ENCODE measurements around the gene SELP. TPM values are rescaled to one million over a fixed set of nuclear protein-coding genes. Genes with fewer than 3 reads are reported as not detected.

SELP gene
- total RNA-seq, 4 donors from 2014 or later = 1.9 to 26.0 (median 8.0) TPM

DNA sequence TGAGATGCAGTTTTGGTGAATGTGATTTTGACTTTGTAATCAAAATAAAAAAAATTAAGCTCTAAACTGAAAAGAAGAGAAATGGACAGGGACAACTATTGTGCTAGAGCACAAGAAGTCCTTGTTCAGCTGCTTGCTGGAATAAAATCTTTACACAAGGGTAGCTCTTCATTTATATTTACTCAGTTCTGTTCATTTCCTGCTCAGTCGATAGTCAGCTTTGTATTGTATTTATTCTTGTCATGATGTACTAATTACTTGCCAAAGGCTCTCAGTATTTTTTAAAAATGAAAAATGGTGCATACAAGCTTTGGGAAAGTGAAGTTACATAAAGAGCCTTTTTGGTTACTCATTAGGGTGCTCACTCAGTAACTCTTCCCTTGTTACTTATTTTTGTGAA is 61.4 kb downstream of the SELP start:
- H3K9me3 ChIP-seq = peaks cover 0 to 2% (median 0%) of the 10 kb centered on the region in 3 donors
- no peaks in the 10 kb centered on the region for H3K27me3 ChIP-seq
- WGBS, 2 donors (ENCODE audit: low coverage in 1 of 2) = 36 to 53% methylated on average over 1 of the region's 1 CpG
- H3K27ac ChIP-seq = no peak overlapping the region
- H3K4me3 ChIP-seq = no peak overlapping the region
- H3K4me1 ChIP-seq = no peaks in the 10 kb centered on the region
- TF ChIP-seq, protein P1, sequence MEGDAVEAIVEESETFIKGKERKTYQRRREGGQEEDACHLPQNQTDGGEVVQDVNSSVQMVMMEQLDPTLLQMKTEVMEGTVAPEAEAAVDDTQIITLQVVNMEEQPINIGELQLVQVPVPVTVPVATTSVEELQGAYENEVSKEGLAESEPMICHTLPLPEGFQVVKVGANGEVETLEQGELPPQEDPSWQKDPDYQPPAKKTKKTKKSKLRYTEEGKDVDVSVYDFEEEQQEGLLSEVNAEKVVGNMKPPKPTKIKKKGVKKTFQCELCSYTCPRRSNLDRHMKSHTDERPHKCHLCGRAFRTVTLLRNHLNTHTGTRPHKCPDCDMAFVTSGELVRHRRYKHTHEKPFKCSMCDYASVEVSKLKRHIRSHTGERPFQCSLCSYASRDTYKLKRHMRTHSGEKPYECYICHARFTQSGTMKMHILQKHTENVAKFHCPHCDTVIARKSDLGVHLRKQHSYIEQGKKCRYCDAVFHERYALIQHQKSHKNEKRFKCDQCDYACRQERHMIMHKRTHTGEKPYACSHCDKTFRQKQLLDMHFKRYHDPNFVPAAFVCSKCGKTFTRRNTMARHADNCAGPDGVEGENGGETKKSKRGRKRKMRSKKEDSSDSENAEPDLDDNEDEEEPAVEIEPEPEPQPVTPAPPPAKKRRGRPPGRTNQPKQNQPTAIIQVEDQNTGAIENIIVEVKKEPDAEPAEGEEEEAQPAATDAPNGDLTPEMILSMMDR (IDR thresholded peaks at IDR 0.05) = no peak
- TF ChIP-seq POLR2AphosphoS5 (IDR thresholded peaks at IDR 0.05) = no peak
- no peak for TF ChIP-seq EP300 (IDR thresholded peaks at IDR 0.05)
- TF ChIP-seq POLR2A (IDR thresholded peaks at IDR 0.05) = no peak
- ATAC-seq = no peak
- H3K36me3 ChIP-seq = no peaks in the 10 kb centered on the region

DNA sequence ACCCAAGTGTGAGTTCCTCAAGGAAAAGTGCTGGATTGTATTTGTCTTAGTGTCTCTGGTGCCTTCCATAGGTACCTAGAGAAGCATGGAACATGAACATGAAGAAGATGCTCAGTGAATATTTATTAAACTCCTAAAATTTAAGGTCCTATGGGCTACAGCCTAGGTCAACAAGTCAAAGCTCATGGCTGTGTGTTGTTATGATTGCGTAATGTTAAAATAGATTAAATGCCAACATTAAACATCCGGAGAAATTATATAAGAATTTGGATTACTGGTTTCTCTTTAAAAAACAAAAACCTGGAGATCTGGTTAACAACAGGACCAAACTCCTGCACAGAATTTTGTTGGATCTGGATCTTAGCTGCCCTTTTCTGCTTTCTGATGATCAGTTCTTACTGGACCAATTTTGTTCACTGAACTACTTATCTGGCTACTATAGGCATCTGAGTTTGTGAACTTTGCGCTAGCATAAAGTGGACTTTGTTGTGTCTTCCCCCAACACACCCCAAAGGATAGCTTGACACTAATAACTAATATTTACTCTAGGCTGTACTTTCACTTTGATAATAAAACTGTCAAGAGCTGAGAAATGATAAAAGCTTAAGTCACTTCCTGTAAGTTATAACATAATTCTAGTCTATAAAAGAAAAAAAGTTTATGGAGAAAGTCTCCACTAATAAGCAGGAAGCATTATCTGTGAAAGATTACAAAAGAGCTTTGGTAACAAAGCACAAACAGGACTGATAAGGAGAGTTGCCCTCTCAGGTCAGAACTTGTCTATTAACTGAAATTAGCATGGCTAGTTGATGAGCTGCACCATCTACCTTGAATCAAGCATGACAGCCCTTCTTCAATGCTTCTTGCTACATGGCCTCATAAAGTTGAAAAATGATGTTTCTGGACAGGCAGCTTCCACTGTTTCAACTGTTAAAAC is 64.3 kb downstream of the SELP start:
- WGBS, 2 donors (ENCODE audit: low coverage in 1 of 2) = 60 to 90% methylated on average over 3 of the region's 3 CpGs
- ATAC-seq = no peak
- Histone ChIP-seq H3K4me1 (no peaks in the 10 kb centered on the region), H3K27ac (no peak overlapping the region), H3K4me3 (no peak overlapping the region), H3K9me3 (peaks cover 0 to 7% (median 0%) of the 10 kb centered on the region in 3 donors), H3K36me3 (no peaks in the 10 kb centered on the region), H3K27me3 (no peaks in the 10 kb centered on the region)
- no peak for TF ChIP-seq POLR2A (IDR thresholded peaks at IDR 0.05)
- TF ChIP-seq EP300 (IDR thresholded peaks at IDR 0.05) = no peak
- TF ChIP-seq POLR2AphosphoS5 (IDR thresholded peaks at IDR 0.05) = no peak
- TF ChIP-seq, protein P1 (IDR thresholded peaks at IDR 0.05) = no peak

DNA sequence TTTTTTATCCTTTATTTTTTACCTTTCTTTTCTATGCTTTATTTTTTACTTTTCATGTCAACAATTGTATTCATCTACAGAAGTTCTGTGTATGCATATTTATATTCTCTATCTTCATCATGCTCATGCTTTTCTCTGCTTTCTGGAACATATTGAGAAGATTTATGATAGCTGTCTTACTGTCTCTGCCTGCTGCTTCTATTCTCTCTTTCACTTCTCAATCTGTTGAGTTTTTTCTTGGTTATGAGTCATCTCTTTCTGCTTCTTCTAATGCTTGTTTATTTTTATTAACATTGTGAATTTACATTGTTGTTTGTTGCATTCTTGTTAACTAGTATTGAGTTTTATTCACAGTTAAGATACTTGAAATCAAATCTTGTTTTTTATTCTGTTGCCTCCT is 66.3 kb downstream of the SELP start:
- no peaks in the 10 kb centered on the region for H3K27me3 ChIP-seq
- H3K4me3 ChIP-seq = no peak overlapping the region
- no peak for ATAC-seq
- no peaks in the 10 kb centered on the region for H3K36me3 ChIP-seq
- H3K4me1 ChIP-seq = no peaks in the 10 kb centered on the region
- peaks cover 0 to 7% (median 0%) of the 10 kb centered on the region in 3 donors for H3K9me3 ChIP-seq
- TF ChIP-seq EP300 (IDR thresholded peaks at IDR 0.05) (no peak), POLR2AphosphoS5 (IDR thresholded peaks at IDR 0.05) (no peak), POLR2A (IDR thresholded peaks at IDR 0.05) (no peak)
- TF ChIP-seq, protein P1 (IDR thresholded peaks at IDR 0.05) = no peak
- no peak overlapping the region for H3K27ac ChIP-seq

DNA sequence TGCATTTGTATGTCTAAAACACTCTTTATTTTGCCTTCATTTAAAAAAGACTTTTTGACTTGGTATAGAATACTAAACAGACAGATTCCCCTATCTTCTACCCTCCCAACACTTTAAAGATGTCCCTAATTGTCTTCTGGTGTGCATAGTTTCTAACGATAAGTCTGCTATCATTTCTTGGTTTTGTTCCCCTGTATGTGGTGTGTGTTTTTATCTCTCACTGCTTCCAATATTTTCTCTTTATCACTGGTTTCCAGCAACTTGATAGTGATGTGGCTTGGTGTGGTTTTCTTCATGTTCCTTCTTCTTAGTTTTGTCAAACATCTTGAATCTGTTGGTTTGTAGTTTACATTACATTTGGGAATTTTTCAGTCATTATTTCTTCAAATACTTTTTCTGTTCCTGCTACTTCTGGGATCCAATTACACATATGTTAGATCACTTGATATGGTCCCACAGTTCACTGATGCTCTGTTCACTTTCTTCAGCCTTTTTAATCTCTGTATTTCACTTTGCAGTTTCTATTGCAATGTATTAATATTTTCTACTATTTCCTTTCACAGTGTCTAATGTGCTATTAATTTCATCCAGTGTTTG is 66.8 kb downstream of the SELP start:
- WGBS, 2 donors (ENCODE audit: low coverage in 1 of 2) = 71% methylated on average over 1 of the region's 1 CpG
- H3K27me3 ChIP-seq = no peaks in the 10 kb centered on the region
- ATAC-seq = no peak
- TF ChIP-seq POLR2AphosphoS5 (IDR thresholded peaks at IDR 0.05) = no peak
- TF ChIP-seq POLR2A (IDR thresholded peaks at IDR 0.05) = no peak
- H3K36me3 ChIP-seq = no peaks in the 10 kb centered on the region
- peaks cover 0 to 7% (median 0%) of the 10 kb centered on the region in 3 donors for H3K9me3 ChIP-seq
- no peak overlapping the region for H3K4me3 ChIP-seq
- H3K27ac ChIP-seq = no peak overlapping the region
- no peaks in the 10 kb centered on the region for H3K4me1 ChIP-seq

DNA sequence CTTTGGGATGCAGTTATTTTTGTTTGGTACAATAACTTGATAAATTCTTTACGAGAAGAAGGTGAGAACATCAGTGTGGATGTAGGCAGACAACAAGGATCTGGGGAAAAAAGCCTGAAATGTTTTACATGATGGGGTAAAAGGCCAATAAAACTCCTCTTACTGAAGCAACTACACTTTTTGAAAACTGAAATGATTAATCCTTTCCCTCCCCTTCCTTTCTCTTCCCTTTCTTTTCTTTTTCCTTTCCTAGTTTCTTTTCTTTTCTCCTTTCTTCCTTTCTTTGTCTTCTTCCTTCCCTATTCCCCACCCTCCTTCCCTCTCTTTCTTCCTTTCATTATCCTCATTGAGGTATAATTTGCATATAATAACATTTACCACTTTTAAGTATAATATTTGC is 68.2 kb downstream of the SELP start:
- ATAC-seq = no peak
- no peak for TF ChIP-seq POLR2A (IDR thresholded peaks at IDR 0.05)
- no peak for TF ChIP-seq POLR2AphosphoS5 (IDR thresholded peaks at IDR 0.05)
- TF ChIP-seq, protein P1 (IDR thresholded peaks at IDR 0.05) = no peak
- no peak for TF ChIP-seq EP300 (IDR thresholded peaks at IDR 0.05)
- H3K4me1 ChIP-seq = no peaks in the 10 kb centered on the region
- H3K4me3 ChIP-seq = no peak overlapping the region
- no peak overlapping the region for H3K27ac ChIP-seq
- no peaks in the 10 kb centered on the region for H3K27me3 ChIP-seq
- no peaks in the 10 kb centered on the region for H3K36me3 ChIP-seq
- WGBS, 2 donors (ENCODE audit: low coverage in 1 of 2) = 54% methylated on average over 1 of the region's 1 CpG; no CpG with 5 or more reads in 1 of the 2 donors
- H3K9me3 ChIP-seq = peaks cover 0 to 7% (median 0%) of the 10 kb centered on the region in 3 donors

Data from gastroesophageal sphincter (tissue), 4 donors.